PC-3 (cell line): Measurements from ENCODE around the gene TOMM20.

Experiments used
- CTCF ChIP-seq: fragments of 300-600 bp; sonication (generic); conservative IDR thresholded peaks from 2 replicates; pipeline ENCODE4 v1.5.1; 2017; ENCODE audit warnings: antibody characterized with exemption, low read depth, mild to moderate bottlenecking, low read length
- EZH2 ChIP-seq: fragments of 300-600 bp; sonication (generic); IDR thresholded peaks from one replicate; pipeline ENCODE4 v1.6.1; 2017; ENCODE audit warnings: antibody characterized with exemption, mild to moderate bottlenecking, low read length; ENCODE audit not compliant: unreplicated experiment
- EZH2phosphoT487 ChIP-seq: fragments of 300-600 bp; sonication (generic); IDR thresholded peaks from 2 replicates; pipeline ENCODE4 v1.6.1; 2018; ENCODE audit warnings: mild to moderate bottlenecking, antibody characterized with exemption, low read length, borderline replicate concordance

GRCh38 chr1:235160957-235161684 lies 32.5 kb upstream of the TOMM20 start, which contains the start of gene RBM34:
- TF ChIP-seq CTCF (no peak), EZH2 (no peak), EZH2phosphoT487 (no peak)
